Mesendoderm (in vitro differentiated cells): Measurements from ENCODE around the gene GRK2.
A peak's percentile ranks its signal among the peaks of the same experiment; 100 is the strongest.

ENCODE experiments used
- DNase-seq: peaks from one replicate; pipeline ENCODE4 v3.0.0; 2013
- H2AK5ac ChIP-seq: 2 replicates; pipeline ENCODE4 v1.6.1; 2013; ENCODE audit warnings: low read length, inconsistent platforms
- H2BK120ac ChIP-seq: 2 replicates; pipeline ENCODE4 v1.6.1; 2013; ENCODE audit warnings: low read depth, mild to moderate bottlenecking, low read length, moderate library complexity, mixed read lengths
- H2BK15ac ChIP-seq: replicated peaks from 2 replicates; pipeline ENCODE4 v1.6.1; 2013; ENCODE audit warnings: low read depth, mild to moderate bottlenecking, moderate library complexity
- H2BK5ac ChIP-seq: 2 replicates; pipeline ENCODE4 v1.6.1; 2013; ENCODE audit warnings: low read length, inconsistent platforms
- H3K18ac ChIP-seq: 2 replicates; pipeline ENCODE4 v1.6.1; 2013; ENCODE audit warnings: mild to moderate bottlenecking, low read length, mixed read lengths
- H3K23ac ChIP-seq: one replicate; pipeline ENCODE4 v1.6.1; 2013; ENCODE audit warnings: low read length
- H3K27ac ChIP-seq: 2 replicates; pipeline ENCODE4 v1.5.1; 2013; ENCODE audit warnings: low read depth, mild to moderate bottlenecking, inconsistent platforms, low read length, moderate library complexity
- H3K27me3 ChIP-seq: 2 replicates; pipeline ENCODE4 v1.6.1; 2013; ENCODE audit warnings: low read length, control low read depth, mild to moderate bottlenecking, inconsistent platforms; ENCODE audit not compliant: insufficient read depth, poor library complexity
- H3K36me3 ChIP-seq: 2 replicates; pipeline ENCODE4 v1.6.1; 2013; ENCODE audit warnings: low read length, inconsistent platforms; ENCODE audit not compliant: control insufficient read depth, insufficient read depth
- H3K4ac ChIP-seq: one replicate; pipeline ENCODE4 v1.6.1; 2013; ENCODE audit warnings: low read depth, mild to moderate bottlenecking, low read length, moderate library complexity
- H3K4me1 ChIP-seq: 2 replicates; pipeline ENCODE4 v1.6.1; 2013; ENCODE audit warnings: low read depth, low read length, inconsistent platforms; ENCODE audit not compliant: control insufficient read depth
- H3K4me2 ChIP-seq: 2 replicates; pipeline ENCODE4 v1.6.1; 2013; ENCODE audit warnings: low read length
- H3K4me3 ChIP-seq: 2 replicates; pipeline ENCODE4 v1.5.1; 2013; ENCODE audit warnings: mild to moderate bottlenecking, low read length
- H3K56ac ChIP-seq: one replicate; pipeline ENCODE4 v1.6.1; 2013; ENCODE audit warnings: low read length
- H3K79me1 ChIP-seq: 2 replicates; pipeline ENCODE4 v1.6.1; 2013; ENCODE audit warnings: low read length, inconsistent platforms
- H3K79me2 ChIP-seq: 2 replicates; pipeline ENCODE4 v1.6.1; 2013; ENCODE audit warnings: mild to moderate bottlenecking, low read length; ENCODE audit not compliant: control insufficient read depth, insufficient read depth
- H3K9ac ChIP-seq: 2 replicates; pipeline ENCODE4 v1.6.1; 2013; ENCODE audit warnings: low read length, inconsistent platforms
- H4K5ac ChIP-seq: one replicate; pipeline ENCODE4 v1.6.1; 2013; ENCODE audit warnings: low read length
- H4K8ac ChIP-seq: one replicate; pipeline ENCODE4 v1.6.1; 2013; ENCODE audit warnings: low read depth, mild to moderate bottlenecking, control low read depth, low read length, moderate library complexity
- whole genome bisulfite sequencing: extraction: QIAGEN DNeasy Blood & Tissue Kit; methylation state at CpG from one replicate; pipeline ENCODE4 v1.1.7; 2013; ENCODE audit warnings: low lambda C conversion rate, missing lambda C conversion rate; ENCODE audit not compliant: insufficient coverage; ENCODE audit errors: extremely low coverage; 5-methylcytosine and 5-hydroxymethylcytosine counted together

Gene GRK2

DNA sequence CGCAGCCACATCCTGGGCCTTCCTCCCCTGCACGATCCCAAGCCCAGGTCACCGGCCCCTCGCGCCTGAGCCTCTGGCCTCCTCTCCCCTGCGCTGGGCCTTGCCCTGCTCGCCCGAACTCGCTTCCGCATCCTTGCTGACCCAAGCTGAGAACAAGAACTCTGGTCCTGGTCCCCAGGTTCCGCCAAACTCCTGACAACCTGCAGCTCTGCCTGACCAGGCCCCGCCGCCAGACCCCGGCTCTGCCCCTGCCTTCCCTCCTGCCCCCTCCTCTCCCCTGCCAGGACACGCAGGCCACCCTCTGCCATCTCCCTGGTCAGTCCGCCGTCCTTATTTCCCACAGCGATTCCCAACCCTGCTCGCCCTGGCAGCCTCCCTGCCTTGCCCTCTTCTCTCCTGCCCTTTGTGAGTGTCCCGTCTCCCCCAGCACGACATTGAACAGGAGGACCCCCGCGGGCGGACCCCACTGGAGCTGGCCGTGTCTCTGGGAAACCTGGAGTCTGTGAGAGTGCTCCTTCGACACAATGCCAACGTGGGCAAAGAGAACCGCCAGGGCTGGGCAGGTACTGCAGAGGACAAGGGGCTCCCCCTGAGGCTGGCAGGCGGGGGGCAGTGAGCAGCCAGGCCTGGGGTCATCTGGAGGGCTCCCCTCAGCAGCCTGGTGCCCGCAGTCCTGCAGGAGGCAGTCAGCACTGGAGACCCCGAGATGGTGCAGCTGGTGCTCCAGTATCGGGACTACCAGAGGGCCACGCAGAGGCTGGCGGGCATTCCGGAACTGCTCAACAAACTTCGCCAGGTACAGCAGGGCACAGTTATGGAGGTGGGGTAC is 23.6 kb downstream of the GRK2 start:
- H2BK5ac ChIP-seq, result no peak overlapping the region
- no CpG with 5 or more reads among the region's 36 CpGs for WGBS
- H3K79me2 ChIP-seq, result no peaks in the 10 kb centered on the region
- H3K4me2 ChIP-seq, result peak overlapping the region; percentile 96
- H3K9ac ChIP-seq, result peak overlapping the region; percentile 98
- no peak overlapping the region for H2BK120ac ChIP-seq
- peak overlapping the region; percentile 38 for H3K4ac ChIP-seq
- no peak overlapping the region for H4K8ac ChIP-seq
- peak overlapping the region; percentile 94 for H3K23ac ChIP-seq
- peaks cover 5% of the 10 kb centered on the region for H3K4me1 ChIP-seq
- peak overlapping the region; percentile 74 for H2AK5ac ChIP-seq
- peak overlapping the region; percentile 10 for H3K18ac ChIP-seq
- peak; percentile 35 for DNase-seq
- peaks cover 4% of the 10 kb centered on the region for H3K36me3 ChIP-seq
- no peak overlapping the region for H4K5ac ChIP-seq
- H3K27me3 ChIP-seq, result no peaks in the 10 kb centered on the region
- H3K4me3 ChIP-seq, result peak overlapping the region; percentile 64
- peak overlapping the region; percentile 98 for H3K56ac ChIP-seq
- H3K27ac ChIP-seq, result peak overlapping the region; percentile 38
- H3K79me1 ChIP-seq, result peaks cover 8% of the 10 kb centered on the region
- no peak overlapping the region for H2BK15ac ChIP-seq

DNA sequence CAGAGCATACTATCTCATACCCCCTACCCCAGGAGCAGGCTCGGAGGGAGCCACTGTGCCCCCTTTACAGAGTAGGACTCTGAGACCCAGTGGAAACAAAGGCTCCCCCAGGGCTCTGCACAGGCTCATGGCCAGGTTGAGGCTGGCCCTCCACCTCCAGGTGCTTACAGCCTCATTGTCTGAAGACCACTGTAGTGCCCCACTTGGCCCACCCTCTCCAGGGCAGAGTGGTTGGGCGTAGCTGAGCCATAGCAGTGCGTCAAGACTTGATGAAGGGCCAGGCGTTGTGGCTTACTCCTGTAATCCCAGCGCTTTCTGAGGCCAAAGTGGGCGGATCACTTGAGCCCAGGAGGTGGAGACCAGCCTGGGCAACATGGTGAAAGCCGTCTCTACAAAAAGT is 24.5 kb downstream of the GRK2 start:
- no peak for DNase-seq
- H2AK5ac ChIP-seq, result no peak overlapping the region
- H2BK15ac ChIP-seq, result no peak overlapping the region
- no peak overlapping the region for H4K5ac ChIP-seq
- no peak overlapping the region for H2BK5ac ChIP-seq
- H3K27ac ChIP-seq, result no peak overlapping the region
- no peak overlapping the region for H3K4ac ChIP-seq
- no peak overlapping the region for H3K18ac ChIP-seq
- no peak overlapping the region for H3K4me2 ChIP-seq
- H3K23ac ChIP-seq, result no peak overlapping the region
- H3K79me2 ChIP-seq, result no peaks in the 10 kb centered on the region
- peak overlapping the region; percentile 98 for H3K9ac ChIP-seq
- no peak overlapping the region for H3K4me3 ChIP-seq
- no peak overlapping the region for H3K56ac ChIP-seq
- peaks cover 5% of the 10 kb centered on the region for H3K4me1 ChIP-seq
- WGBS, result no CpG with 5 or more reads among the region's 7 CpGs
- peaks cover 2% of the 10 kb centered on the region for H3K36me3 ChIP-seq
- no peak overlapping the region for H4K8ac ChIP-seq
- H3K27me3 ChIP-seq, result no peaks in the 10 kb centered on the region
- H3K79me1 ChIP-seq, result peaks cover 8% of the 10 kb centered on the region
- H2BK120ac ChIP-seq, result no peak overlapping the region

- H2BK15ac ChIP-seq, result no peak overlapping the region
- H2BK5ac ChIP-seq, result no peak overlapping the region
- no peak overlapping the region for H3K4me3 ChIP-seq
- no CpG with 5 or more reads among the region's 33 CpGs for WGBS
- H3K79me2 ChIP-seq, result no peaks in the 10 kb centered on the region
- peaks cover 5% of the 10 kb centered on the region for H3K4me1 ChIP-seq
- no peak overlapping the region for H2AK5ac ChIP-seq
- no peak overlapping the region for H3K4me2 ChIP-seq
- H3K23ac ChIP-seq, result no peak overlapping the region
- H3K9ac ChIP-seq, result no peak overlapping the region
- no peaks in the 10 kb centered on the region for H3K27me3 ChIP-seq
- no peak for DNase-seq
- no peak overlapping the region for H3K18ac ChIP-seq
- peaks cover 2% of the 10 kb centered on the region for H3K36me3 ChIP-seq
- H3K4ac ChIP-seq, result no peak overlapping the region
- H2BK120ac ChIP-seq, result no peak overlapping the region
- no peak overlapping the region for H4K5ac ChIP-seq
- H3K56ac ChIP-seq, result no peak overlapping the region
- no peak overlapping the region for H4K8ac ChIP-seq
- H3K79me1 ChIP-seq, result peaks cover 8% of the 10 kb centered on the region
- H3K27ac ChIP-seq, result no peak overlapping the region
These were observed 25.5 kb downstream of the GRK2 start for GRCh38 chr11:67291481-67292381.

DNA sequence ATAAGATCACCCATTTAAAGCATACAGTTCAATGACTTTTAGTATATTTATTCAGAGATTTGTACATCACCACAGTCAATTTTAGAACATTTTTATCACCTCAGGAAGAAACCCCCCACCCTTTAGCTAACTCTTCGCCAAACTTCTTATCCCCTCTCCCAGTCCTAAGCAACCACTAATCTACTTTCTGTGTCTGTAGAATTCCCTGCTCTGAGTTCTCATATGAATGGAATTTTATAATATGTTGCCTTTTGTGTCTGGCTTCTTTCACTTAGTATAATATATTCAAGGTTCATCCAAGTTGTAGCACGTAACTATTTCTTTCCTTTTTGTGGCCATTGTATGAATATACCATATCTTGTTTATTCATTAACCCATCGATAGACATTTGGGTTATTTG is 26.4 kb downstream of the GRK2 start:
- Histone ChIP-seq H3K4me1 (peaks cover 5% of the 10 kb centered on the region), H3K36me3 (peaks cover 2% of the 10 kb centered on the region), H3K4me3 (no peak overlapping the region), H4K5ac (no peak overlapping the region), H3K4me2 (no peak overlapping the region), H3K79me1 (peaks cover 8% of the 10 kb centered on the region), H3K27ac (no peak overlapping the region), H3K4ac (no peak overlapping the region), H4K8ac (no peak overlapping the region), H3K27me3 (no peaks in the 10 kb centered on the region), H2BK120ac (no peak overlapping the region), H3K56ac (no peak overlapping the region), H3K18ac (no peak overlapping the region), H3K79me2 (no peaks in the 10 kb centered on the region), H3K23ac (no peak overlapping the region), H2BK15ac (no peak overlapping the region), H3K9ac (no peak overlapping the region), H2AK5ac (no peak overlapping the region), H2BK5ac (no peak overlapping the region)
- no peak for DNase-seq
- no CpG with 5 or more reads among the region's 3 CpGs for WGBS

GRCh38 chr11:67293090-67293489 is 26.8 kb downstream of the GRK2 start:
- DNase-seq, result no peak
- no peak overlapping the region for H3K18ac ChIP-seq
- H2AK5ac ChIP-seq, result no peak overlapping the region
- no peak overlapping the region for H3K4me2 ChIP-seq
- peaks cover 2% of the 10 kb centered on the region for H3K36me3 ChIP-seq
- H3K56ac ChIP-seq, result no peak overlapping the region
- peaks cover 8% of the 10 kb centered on the region for H3K79me1 ChIP-seq
- no peak overlapping the region for H3K4me3 ChIP-seq
- H3K79me2 ChIP-seq, result no peaks in the 10 kb centered on the region
- no peak overlapping the region for H3K23ac ChIP-seq
- H4K8ac ChIP-seq, result no peak overlapping the region
- H2BK120ac ChIP-seq, result no peak overlapping the region
- no CpG with 5 or more reads among the region's 3 CpGs for WGBS
- H4K5ac ChIP-seq, result no peak overlapping the region
- H3K9ac ChIP-seq, result no peak overlapping the region
- H3K4ac ChIP-seq, result no peak overlapping the region
- no peak overlapping the region for H2BK5ac ChIP-seq
- no peak overlapping the region for H3K27ac ChIP-seq
- H3K4me1 ChIP-seq, result peaks cover 1% of the 10 kb centered on the region
- H3K27me3 ChIP-seq, result no peaks in the 10 kb centered on the region
- H2BK15ac ChIP-seq, result no peak overlapping the region
